Activated T-cell treated with anti-CD3 and anti-CD28 coated beads for 24 hours (primary cell): Measurements from ENCODE around the gene ANKRD6.
"Not testable (repeated sequence)": the region's sequence is repeated elsewhere in the genome, so short reads cannot be mapped to it uniquely, and the experiment has no call there.

Experiments
- DNase-seq: peaks from one replicate; pipeline ENCODE4 v3.0.0-alpha.2; 2020; ENCODE audit warnings: low read depth

The ANKRD6 gene

GRCh38 chr6:89602166-89602565 lies 169.2 kb downstream of the ANKRD6 start:
- DNase-seq = no peak

DNA sequence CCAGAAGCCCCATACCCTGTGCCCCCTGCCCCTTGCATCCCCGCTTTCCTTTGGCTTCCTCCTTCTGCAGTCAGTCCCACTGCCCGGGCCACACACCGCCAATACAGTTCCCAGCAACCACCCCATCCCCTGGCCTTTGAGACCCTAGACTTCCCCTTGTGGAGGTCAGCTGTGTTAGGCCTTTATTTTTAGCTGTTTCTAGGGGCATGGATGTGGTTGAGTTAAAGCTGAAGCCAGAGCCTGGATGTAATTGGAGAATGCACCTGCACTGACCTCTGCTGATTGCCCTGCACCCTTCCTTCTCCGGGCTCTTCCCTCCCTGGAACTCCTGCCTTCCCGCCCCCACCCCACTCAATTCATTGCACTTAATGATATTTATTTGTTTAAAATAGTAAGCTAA lies 171.7 kb downstream of the ANKRD6 start:
- no peak for DNase-seq

DNA sequence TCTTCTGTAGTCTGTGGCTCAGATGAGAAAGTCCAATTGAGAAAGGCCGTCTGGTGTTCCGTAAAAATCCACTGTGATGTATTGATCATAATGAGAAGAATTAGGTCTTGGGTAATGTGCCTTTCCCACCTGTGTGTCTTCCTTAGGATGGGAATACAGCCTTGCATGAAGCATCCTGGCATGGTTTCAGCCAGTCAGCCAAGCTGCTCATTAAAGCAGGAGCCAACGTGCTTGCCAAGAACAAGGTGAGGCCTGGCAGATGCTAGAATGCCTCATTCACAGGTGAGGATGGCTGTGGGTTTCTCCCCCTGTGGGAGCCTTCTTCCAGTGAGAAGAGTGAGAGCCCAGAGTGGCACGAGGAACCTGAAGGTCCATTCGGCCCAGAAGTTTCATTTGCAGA lies 172.9 kb downstream of the ANKRD6 start:
- DNase-seq = no peak

GRCh38 chr6:89610149-89610642 lies 177.2 kb downstream of the ANKRD6 start:
- peak; percentile 66 for DNase-seq

- DNase-seq = no peak
Measured at GRCh38 chr6:89611666-89612065, 178.7 kb downstream of the ANKRD6 start.

GRCh38 chr6:89612121-89612520 lies 179.2 kb downstream of the ANKRD6 start:
- no peak for DNase-seq

GRCh38 chr6:89613790-89614189 lies 180.8 kb downstream of the ANKRD6 start:
- no peak for DNase-seq

GRCh38 chr6:89615882-89616281 lies 182.9 kb downstream of the ANKRD6 start:
- DNase-seq = no peak

GRCh38 chr6:89616531-89616930 lies 183.6 kb downstream of the ANKRD6 start:
- no peak for DNase-seq

DNA sequence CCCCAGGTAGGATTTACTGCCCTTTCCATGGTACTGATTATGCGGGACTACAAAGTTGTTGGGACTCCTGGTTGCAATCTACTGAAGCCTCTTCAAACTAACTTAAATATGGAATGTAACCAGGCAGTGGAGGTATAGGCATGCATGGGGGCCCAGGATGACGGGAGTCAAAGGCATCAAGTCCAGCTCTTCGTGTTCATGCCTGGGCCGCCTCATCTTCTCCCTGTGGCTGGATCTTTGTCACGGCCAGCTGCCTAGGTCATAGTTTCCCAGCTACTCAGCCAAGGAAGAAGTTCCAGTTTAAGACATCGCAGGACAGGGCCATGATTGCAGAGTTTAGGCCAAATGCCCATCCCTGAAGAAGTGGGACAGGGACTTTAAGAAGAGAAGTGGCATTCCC lies 185.1 kb downstream of the ANKRD6 start:
- no peak for DNase-seq

DNA sequence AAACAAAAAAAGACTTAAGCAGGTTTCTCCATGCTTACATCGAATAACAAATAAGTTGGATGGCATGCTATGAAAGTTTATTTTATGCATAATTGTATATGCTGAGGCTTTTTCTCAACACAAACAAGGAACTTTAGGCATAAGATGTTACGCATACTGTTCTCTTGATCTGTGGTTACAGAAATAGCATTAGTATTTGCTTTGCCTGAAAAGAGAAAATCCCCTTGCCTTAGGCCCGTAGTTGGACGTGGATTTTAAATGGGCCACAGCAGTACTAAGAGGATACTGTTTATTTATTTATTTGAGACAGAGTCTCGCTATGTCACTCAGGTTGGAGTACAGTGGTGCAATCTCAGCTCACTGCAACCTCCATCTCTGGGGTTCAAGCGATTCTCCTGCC lies 186.6 kb downstream of the ANKRD6 start:
- DNase-seq = no peak

- no peak for DNase-seq
Measured at GRCh38 chr6:89623749-89624148, 190.8 kb downstream of the ANKRD6 start.

GRCh38 chr6:89630488-89630887 lies 197.5 kb downstream of the ANKRD6 start:
- no peak for DNase-seq

DNA sequence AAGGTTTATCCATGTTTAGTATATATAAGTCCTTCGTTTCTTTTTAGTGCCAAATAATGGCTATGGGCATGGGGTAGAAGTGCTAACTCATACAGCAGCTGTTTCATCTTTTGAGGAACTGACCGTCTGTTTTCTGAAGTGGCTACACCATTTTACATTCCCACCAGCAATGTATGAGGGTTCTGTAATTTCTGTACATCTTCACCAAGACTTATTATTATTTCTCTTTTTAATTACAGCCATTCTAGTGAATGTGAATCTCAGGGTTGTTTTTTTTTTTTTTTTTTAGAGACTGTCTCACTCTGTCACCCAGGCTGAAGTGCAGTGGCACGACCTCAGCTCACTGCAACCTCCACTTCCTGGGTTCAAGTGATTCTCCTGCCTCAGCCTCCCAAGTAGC lies 203.5 kb downstream of the ANKRD6 start:
- DNase-seq = not testable (repeated sequence)

DNA sequence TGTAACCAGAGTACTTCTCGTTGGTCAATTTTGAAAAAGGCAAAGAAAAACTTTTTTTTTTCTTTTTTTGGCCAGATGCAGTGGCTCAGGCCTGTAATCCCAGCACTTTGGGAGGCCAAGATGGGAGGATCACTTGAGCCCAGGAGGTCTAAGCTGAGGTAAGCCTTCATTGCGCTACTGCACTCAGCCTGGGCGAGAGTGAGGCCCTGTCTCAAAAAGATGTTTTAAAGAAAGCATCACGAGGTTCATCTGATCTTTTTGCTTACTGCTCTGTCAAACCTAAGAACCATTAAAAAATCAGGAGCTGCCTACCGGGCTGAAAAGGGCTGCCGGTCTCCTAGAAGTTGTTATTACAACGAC lies 205.0 kb downstream of the ANKRD6 start:
- no peak for DNase-seq

DNA sequence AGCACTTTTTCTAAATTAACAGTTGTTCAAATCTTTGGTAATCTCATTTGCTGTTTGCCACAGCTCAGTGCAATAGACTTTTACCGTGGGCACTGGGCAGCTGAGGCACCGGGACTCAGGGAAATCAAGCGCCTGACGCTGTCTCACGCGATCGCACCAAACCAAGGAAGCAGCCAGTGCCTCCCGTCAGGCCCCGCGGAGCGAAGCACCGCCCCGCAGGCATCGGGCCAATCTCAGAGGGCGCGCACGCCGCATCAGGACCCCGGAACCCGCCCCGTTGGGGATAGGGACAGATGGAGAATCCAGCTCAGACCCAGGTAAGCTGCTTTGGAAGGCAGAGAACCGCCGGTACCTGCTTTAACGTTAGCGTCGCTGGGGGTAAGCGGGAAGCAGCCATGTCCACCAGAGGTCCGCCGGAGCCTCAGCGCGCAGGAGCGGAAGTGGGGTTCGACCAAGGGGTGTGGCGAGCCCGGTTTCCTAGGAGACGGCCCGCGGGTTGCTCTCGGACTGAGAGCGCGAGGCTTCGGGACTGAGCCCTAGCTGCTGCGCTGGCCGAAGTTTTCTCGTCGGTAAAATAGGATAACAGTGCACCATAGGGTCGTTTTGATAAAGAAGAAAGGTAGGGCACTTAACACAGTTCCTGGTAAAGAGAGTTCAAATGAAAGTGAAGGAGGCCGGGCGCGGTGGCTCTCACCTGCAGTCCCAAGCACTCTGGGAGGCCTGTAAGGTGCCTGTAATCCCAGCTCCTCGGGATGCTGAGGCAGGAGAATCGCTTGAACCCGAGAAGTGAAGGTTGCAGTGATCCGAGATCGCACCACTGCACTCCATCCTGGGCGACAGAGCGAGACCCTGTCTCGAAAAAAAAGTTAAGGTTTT lies 205.6 kb downstream of the ANKRD6 start, which contains the start of gene LYRM2:
LYRM2 (minus strand) TSS at position 428 of the 876 bp plus-strand sequence; CDS start at position 397, 31 bp downstream.
- DNase-seq = peak; percentile 89

DNA sequence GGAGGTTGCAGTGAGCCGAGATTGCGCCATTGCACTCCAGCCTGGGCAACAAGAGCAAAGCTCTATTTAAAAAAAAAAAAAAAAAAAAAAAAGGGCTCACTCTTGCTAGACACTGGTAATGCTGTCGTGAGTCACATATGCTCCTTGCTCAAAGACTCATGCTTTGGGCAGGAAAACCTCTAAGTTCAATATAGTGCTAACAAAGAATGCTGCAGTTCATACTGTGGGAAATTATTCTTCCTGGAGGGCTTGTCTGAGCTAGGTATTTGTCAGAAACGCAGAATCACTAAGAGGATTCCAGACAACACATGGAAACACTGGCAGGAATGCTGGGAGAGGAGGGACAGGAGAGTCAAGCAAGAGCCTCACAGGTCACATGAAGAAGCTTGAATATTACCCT lies 207.9 kb downstream of the ANKRD6 start:
- DNase-seq = no peak

- DNase-seq = not testable (repeated sequence)
Measured at GRCh38 chr6:89641581-89641980, 208.6 kb downstream of the ANKRD6 start.

DNA sequence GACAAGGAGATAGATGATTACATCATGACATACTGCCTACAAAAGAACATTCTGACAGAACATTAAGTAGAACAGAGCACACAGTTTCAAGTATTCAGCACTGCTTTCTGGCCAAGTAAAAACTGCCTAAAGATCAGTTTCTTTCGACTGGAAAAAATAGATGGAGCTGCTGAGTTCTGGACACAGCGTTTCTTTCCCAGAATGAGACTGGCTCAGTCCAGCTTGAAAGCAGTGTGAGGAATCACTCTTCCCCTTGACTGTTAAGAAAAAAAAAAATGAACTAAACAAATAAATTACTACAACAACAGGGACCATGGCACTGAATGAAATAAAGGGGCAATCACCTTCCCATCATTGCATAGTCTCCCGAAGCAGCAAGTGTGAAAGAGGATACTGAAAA lies 210.0 kb downstream of the ANKRD6 start:
- no peak for DNase-seq

DNA sequence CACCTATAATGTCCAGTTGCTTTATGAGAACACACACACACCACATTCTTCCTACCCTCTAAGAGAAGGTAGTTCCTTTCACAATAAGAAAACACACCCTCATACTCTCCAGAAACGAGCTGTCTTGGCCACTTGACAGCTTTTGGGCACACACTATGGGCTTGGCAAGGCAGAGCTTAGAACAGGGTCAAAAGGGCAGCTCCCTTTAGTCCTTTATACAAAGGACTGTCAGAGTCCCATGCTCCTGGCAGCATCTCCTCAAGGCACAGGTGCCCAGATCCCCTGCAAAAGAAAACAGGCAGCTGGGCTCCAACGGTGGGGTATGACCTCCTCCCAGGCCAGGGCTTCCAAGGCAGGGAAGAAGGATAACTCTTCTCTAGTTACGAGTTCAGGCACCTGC lies 210.5 kb downstream of the ANKRD6 start:
- no peak for DNase-seq

GRCh38 chr6:89644864-89645263 lies 211.9 kb downstream of the ANKRD6 start:
- DNase-seq = no peak

DNA sequence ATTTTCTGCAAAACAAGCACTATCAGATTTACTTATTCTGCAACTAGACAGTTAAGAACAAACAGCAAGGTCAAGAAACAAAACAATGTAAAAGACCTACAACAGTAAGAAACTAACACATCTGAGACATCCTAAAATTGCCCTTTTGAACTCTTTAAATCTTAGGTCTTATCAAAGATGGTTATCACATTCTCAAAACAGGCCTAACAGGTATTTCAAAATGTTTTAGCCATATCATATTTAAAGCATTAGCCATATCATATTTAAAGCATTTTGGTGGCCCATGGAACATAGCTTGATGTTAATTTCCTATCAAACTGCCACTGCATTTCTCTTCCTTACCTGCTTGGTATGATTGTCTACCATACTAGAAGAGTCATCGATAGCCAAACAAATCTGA lies 216.7 kb downstream of the ANKRD6 start:
- DNase-seq = no peak

DNA sequence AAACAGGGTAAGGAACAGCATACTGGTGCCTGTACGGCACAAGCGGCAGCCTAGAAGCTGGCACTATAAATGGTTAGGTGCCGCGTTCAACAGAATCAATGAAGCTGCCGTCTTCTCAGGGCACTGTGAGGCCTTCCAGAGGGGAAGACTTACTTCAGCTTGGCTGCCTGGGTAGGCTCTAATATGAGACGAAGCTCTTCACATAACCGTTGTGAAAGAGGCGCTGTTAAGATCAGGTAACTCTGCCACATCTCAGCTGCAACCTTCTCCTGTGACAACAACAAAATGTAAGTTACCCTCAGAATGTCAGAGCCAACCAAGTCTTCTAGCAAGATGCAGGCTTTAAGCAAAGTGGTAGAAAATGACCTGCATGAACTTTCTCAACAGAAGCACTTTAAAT lies 217.6 kb downstream of the ANKRD6 start:
- DNase-seq = no peak

GRCh38 chr6:89655122-89655521 lies 222.2 kb downstream of the ANKRD6 start:
- DNase-seq = no peak
